ENCODE results near the gene DLX1. TPM values are rescaled to one million over a fixed set of nuclear protein-coding genes. Genes with fewer than 3 reads are reported as not detected.

Gene DLX1
- total and polyA plus RNA-seq, 9 of the 15 experiments (the other 6 are each of a cell fraction or from before 2014, with no cell fraction given), result 1.9 to 26.2 (median 9.6) TPM

- TF ChIP-seq ZNF512 (tag; IDR thresholded peaks at IDR 0.05) (peak; percentile 42; the same call in 1 of the 2 replicates), MXI1 (IDR thresholded peaks at IDR 0.05; ENCODE audit: low read depth, low read length) (0 out of 2 replicates have a peak, but pooled peaks have one; percentile 46), POLR2G (IDR thresholded peaks at IDR 0.05; ENCODE audit: low read depth, low read length) (no peak), U2AF2 (optimal IDR thresholded peaks at IDR 0.05; ENCODE audit: low read depth, low read length) (no peak), TCF15 (CRISPR knock-in tag; IDR thresholded peaks at IDR 0.05) (no peak), NFXL1 (CRISPR knock-in tag; IDR thresholded peaks at IDR 0.05) (no peak), STAT5A (IDR thresholded peaks at IDR 0.05; ENCODE audit: borderline replicate concordance, low read length) (no peak), ZNF384 (IDR thresholded peaks at IDR 0.05; ENCODE audit: low read depth, low read length) (no peak), CTBP1 (IDR thresholded peaks at IDR 0.05; ENCODE audit: borderline replicate concordance) (no peak; the same call in 1 of the 2 replicates), ARID4B (CRISPR knock-in tag; IDR thresholded peaks at IDR 0.05) (peak; percentile 57), ZNF592 (IDR thresholded peaks at IDR 0.05) (0 out of 2 replicates have a peak, but pooled peaks have one; percentile 43), POLR2H (tag; IDR thresholded peaks at IDR 0.05; ENCODE audit: low read depth) (peak; percentile 89), ZNF551 (CRISPR knock-in tag; IDR thresholded peaks at IDR 0.05) (no peak), CHAMP1 (IDR thresholded peaks at IDR 0.05) (no peak; the same call in 1 of the 2 replicates)
These were observed at the start of gene DLX1 (continued) for GRCh38 chr2:172085460-172086159.

All from K562 (cell line).